GM12878 (cell line): ENCODE measurements around the gene SHC2. TPM values are rescaled to one million over a fixed set of nuclear protein-coding genes. Genes with fewer than 3 reads are reported as not detected.

Experiments
- ATAC-seq: fragments of 200-7000 bp; cut with Tn5 transposase; 3 replicates; pipeline ENCODE4 v1.9.1; 2020; ENCODE audit warnings: mild to moderate bottlenecking, moderate library complexity
- BruUV-seq: library from RNA; stranded (reverse); fragments of 400-500 nt; replicated peaks from 2 replicates; lab custom pipeline; 2021; lab: Mats Ljungman, UMichigan
- CTCF ChIA-PET: fragments of 300-600 bp; sonication (Branson Sonifier 250); formaldehyde crosslinking; extraction: SDS; loops from one replicate; lab custom pipeline; 2021; ENCODE audit warnings: inconsistent platforms; lab: Yijun Ruan, JAX
- POLR2A ChIA-PET: fragments of 350-600 bp; formaldehyde crosslinking; extraction: SDS; loops from one replicate; lab custom pipeline; 2021; ENCODE audit warnings: inconsistent platforms; lab: Charles Lee
- RAD21 ChIA-PET: fragments of 300-600 bp; sonication (Branson Sonifier 250); formaldehyde crosslinking; loops from one replicate; lab custom pipeline; 2023; ENCODE audit warnings: antibody characterized with exemption; ENCODE audit not compliant: unreplicated experiment; lab: Charles Lee
- SMC1A ChIA-PET: fragments of 300-600 bp; sonication (Branson Sonifier 250); formaldehyde crosslinking; loops from one replicate; lab custom pipeline; 2023; ENCODE audit not compliant: unreplicated experiment, uncharacterized antibody; lab: Charles Lee
- DNase-seq: peaks from one replicate; pipeline ENCODE4 v3.0.0-alpha.2; 2011; ENCODE audit warnings: low read depth, low spot score
- FAIRE-seq: peaks from 3 replicates; lab custom pipeline; 2011; peaks lifted over from hg19 to GRCh38; lab: Jason Lieb, UNC
- H2AFZ ChIP-seq: 2 replicates; pipeline ENCODE4 v1.6.0; 2011; ENCODE audit warnings: low read depth, low read length, control low read depth; ENCODE audit not compliant: control insufficient read depth
- H3K27ac ChIP-seq: 2 replicates; pipeline ENCODE4 v1.5.1; 2011; ENCODE audit warnings: control low read depth; ENCODE audit not compliant: control insufficient read depth, insufficient read depth
- H3K27me3 ChIP-seq, 2 experiments: replicated peaks in 1 of 2; 2 replicates each; pipeline versions ENCODE4 v1.6.0 to v1.6.1; 2011; ENCODE audit warnings: low read length in 1 of 2; ENCODE audit not compliant: control insufficient read depth in 2 of 2, insufficient read depth in 2 of 2
- H3K36me3 ChIP-seq, 2 experiments: 2 replicates each; pipeline ENCODE4 v1.5.1; 2011; ENCODE audit warnings: low read length in 1 of 2; ENCODE audit not compliant: control insufficient read depth in 2 of 2, insufficient read depth in 2 of 2
- H3K4me1 ChIP-seq: 2 replicates; pipeline ENCODE4 v1.6.1; 2011; ENCODE audit warnings: mild to moderate bottlenecking, low read length, moderate library complexity, mixed read lengths; ENCODE audit not compliant: control insufficient read depth, insufficient read depth
- H3K4me2 ChIP-seq: 2 replicates; pipeline ENCODE4 v1.6.0; 2011; ENCODE audit warnings: control low read depth; ENCODE audit not compliant: control insufficient read depth, insufficient read depth
- H3K4me3 ChIP-seq: fragments of 200-600 bp; sonication (generic); 2 replicates; pipeline ENCODE4 v1.5.1; 2016
- H3K79me2 ChIP-seq: 2 replicates; pipeline ENCODE4 v1.6.0; 2011; ENCODE audit warnings: low read length; ENCODE audit not compliant: control insufficient read depth, insufficient read depth
- H3K9ac ChIP-seq: 2 replicates; pipeline ENCODE4 v1.8.0; 2011; ENCODE audit warnings: low read length, control low read depth, mixed read lengths; ENCODE audit not compliant: control insufficient read depth, insufficient read depth
- H3K9me3 ChIP-seq: replicated peaks from 3 replicates; pipeline ENCODE4 v1.5.1; 2011; ENCODE audit warnings: mild to moderate bottlenecking, low read length; ENCODE audit not compliant: control insufficient read depth, insufficient read depth
- H4K20me1 ChIP-seq: 2 replicates; pipeline ENCODE4 v1.6.0; 2011; ENCODE audit not compliant: control insufficient read depth, insufficient read depth
- DPF2 ChIP-seq: fragments of 450-650 bp; IDR thresholded peaks from 2 replicates; pipeline ENCODE4 v1.6.1; 2017; ENCODE audit warnings: mild to moderate bottlenecking
- NBN ChIP-seq: fragments of 450-650 bp; IDR thresholded peaks from 2 replicates; pipeline ENCODE4 v1.6.1; 2016
- SREBF2 ChIP-seq: IDR thresholded peaks from 2 replicates; pipeline ENCODE4 v1.6.1; 2012; ENCODE audit warnings: mild to moderate bottlenecking, low read length
- TARDBP ChIP-seq: IDR thresholded peaks from 2 replicates; pipeline ENCODE4 v1.6.1; 2016; ENCODE audit warnings: borderline replicate concordance
- WGBS: methylation state at CpG from one replicate; pipeline ENCODE4 v1.1.6; 2016; ENCODE audit warnings: low lambda C conversion rate; ENCODE audit not compliant: insufficient replicate concordance, insufficient coverage; ENCODE audit errors: missing lambda C conversion rate; 5-methylcytosine and 5-hydroxymethylcytosine counted together
- in situ Hi-C: fragments of 300-500 bp; cut with MboI; formaldehyde crosslinking; loops from 9 replicates; pipeline ENCODE4 v1.14.3; 2018; ENCODE audit warnings: mixed read lengths
- intact Hi-C: fragments of 100-400 bp; cut with micrococcal nuclease; formaldehyde crosslinking; loops from one replicate; pipeline ENCODE4 v1.14.2; 2022; ENCODE audit not compliant: unreplicated experiment
- polyA plus RNA-seq, 11 experiments: library from polyadenylated mRNA; depleted of rRNA in 4 of 11; unstranded in 6 of 11; stranded (reverse) in 5 of 11; fragments of >200 nt; fragmentation: Nextera tagmentation in 4 of 11; fragmentation: Illumina TruSeq in 1 of 11; extraction: Ambion mirVana in 4 of 11; extraction: Trizol in 1 of 11; gene quantifications; 1 replicate in 1 of 11; 2 replicates in 10 of 11; pipeline versions ENCODE4 v1.2.1 to v1.2.3, GENCODE V29; 2011 to 2016; ENCODE audit warnings: inconsistent platforms in 2 of 11, missing spikeins in 2 of 11, low read depth in 1 of 11
- total RNA-seq, 4 experiments: library from RNA; depleted of rRNA in 3 of 4; stranded (reverse); fragments of >200 nt in 3 of 4; fragmentation: Illumina TruSeq in 1 of 4; extraction: Trizol in 1 of 4; gene quantifications; 2 replicates each; pipeline versions ENCODE4 v1.2.1 to v1.2.3, GENCODE V29; 2013 to 2021
- TF ChIP-seq, protein P1 (sequence below): IDR thresholded peaks from 2 replicates; pipeline ENCODE4 v1.6.1; 2011; ENCODE audit warnings: borderline replicate concordance, low read depth, mild to moderate bottlenecking, moderate library complexity, low read length; ENCODE audit not compliant: insufficient read depth, poor library complexity, severe bottlenecking

The SHC2 gene
- total and polyA plus RNA-seq, 10 of the 15 experiments (the other 5 are each of a cell fraction or from before 2014, with no cell fraction given) = 0.08 TPM; not detected in 9

DNA sequence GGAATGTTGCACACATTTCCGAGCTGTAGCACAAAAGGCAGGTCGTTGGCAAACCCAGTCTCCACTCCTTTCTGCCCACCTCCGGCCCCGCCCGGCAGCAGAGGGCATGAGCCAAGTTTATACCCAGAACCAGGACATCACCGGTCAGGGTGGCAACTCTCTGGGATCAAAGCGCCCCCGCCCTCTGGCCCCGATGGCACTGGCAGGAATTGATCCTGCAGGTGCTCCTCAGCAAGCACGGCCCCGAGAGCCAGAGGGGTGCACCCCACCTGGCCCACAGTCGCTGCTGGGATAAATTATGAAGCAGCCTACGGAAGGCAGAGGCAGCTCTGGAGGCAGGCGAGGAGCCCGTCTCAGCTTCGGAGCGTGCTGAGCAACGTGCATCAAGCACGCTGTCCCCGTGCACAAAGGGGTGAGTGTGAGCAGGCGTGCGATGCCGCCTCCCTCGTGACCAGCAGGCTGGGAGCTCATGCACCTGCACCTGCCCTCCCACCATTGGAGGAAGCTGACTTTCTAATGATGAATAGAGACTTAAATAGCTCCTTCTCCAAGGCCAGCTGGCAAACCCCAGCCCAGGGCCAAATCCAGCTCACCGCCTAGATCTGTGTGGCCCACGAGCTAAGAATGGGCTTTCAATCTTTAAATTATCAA lies 25.7 kb downstream of the SHC2 start:
- no peak for FAIRE-seq
- ChIA-PET POLR2A (interaction anchor here (0.6 kb wide), 1 partner anchor 91 kb away, joined by 5 read pairs; no protein-coding TSS in a partner anchor), SMC1A (no interaction called here)
- no peak for ATAC-seq
- in situ Hi-C loops = no loop called here
- Histone ChIP-seq H3K4me2 (no peak overlapping the region), H2AFZ (no peak overlapping the region), H3K9ac (no peak overlapping the region), H3K4me3 (no peak overlapping the region), H3K36me3 (no peaks in the 10 kb centered on the region)
- DNase-seq = no peak
- BruUV-seq = no TSS peak
- no peak for TF ChIP-seq SREBF2
- TF ChIP-seq DPF2 = no peak
- no peak for TF ChIP-seq NBN
- TF ChIP-seq, all 136 proteins: peak for 0
- ChIA-PET CTCF (no interaction called here), RAD21 (no interaction called here)
- H4K20me1 ChIP-seq = no peaks in the 10 kb centered on the region
- intact Hi-C loops = no loop called here
- H3K4me1 ChIP-seq = no peaks in the 10 kb centered on the region
- no peaks in the 10 kb centered on the region for H3K79me2 ChIP-seq
- WGBS = 56% methylated on average over 26 of the region's 26 CpGs
- H3K9me3 ChIP-seq = peaks cover 5% of the 10 kb centered on the region; the same call in 2 of the 3 replicates
- H3K27ac ChIP-seq = no peak overlapping the region
- no peaks in the 10 kb centered on the region for H3K27me3 ChIP-seq

DNA sequence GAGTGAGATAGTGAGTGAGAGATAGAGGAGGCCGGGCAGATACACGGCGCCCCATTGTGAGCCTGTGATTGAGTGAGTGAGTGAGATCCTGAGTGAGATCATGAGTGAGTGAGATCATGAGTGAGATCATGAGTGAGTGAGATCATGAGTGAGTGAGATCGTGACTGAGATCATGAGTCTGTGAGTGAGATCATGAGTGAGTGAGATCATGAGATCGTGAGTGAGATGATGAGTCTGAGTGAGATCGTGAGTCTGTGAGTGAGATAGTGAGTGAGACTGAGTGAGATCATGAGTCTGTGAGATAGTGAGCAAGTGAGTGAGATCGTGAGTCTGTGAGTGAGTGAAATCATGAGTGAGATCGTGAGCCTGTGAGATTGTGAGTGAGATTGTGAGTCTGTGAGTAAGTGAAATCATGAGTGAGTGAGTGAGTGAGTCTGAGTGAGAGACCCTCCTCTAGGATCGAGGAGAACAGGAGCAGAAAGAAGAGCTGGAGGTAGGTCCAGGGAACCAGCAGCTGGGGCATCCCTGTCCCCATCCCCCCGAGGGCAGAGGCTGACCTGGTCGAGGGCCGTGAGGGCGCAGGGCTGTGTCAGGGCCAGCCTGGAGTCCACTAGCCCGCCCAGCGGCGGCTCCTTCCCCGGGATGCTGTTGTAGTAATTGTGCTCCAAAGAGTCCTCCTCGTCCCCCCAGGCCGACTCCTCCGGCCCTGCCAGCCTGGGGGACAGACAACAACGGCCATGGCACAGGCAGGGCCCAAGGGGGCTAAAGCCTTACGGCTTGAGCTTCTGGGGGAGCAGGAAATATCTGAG lies 26.5 kb downstream of the SHC2 start:
- Histone ChIP-seq H4K20me1 (no peaks in the 10 kb centered on the region), H3K4me1 (no peaks in the 10 kb centered on the region), H3K27me3 (no peaks in the 10 kb centered on the region), H3K4me3 (no peak overlapping the region), H3K9ac (no peak overlapping the region), H3K9me3 (peaks cover 5% of the 10 kb centered on the region; the same call in 2 of the 3 replicates), H2AFZ (no peak overlapping the region), H3K79me2 (no peaks in the 10 kb centered on the region), H3K4me2 (no peak overlapping the region), H3K36me3 (no peaks in the 10 kb centered on the region), H3K27ac (no peak overlapping the region)
- SMC1A ChIA-PET = no interaction called here
- POLR2A ChIA-PET = no interaction called here
- RAD21 ChIA-PET = no interaction called here
- FAIRE-seq (peak; percentile 23), DNase-seq (no peak), ATAC-seq (no peak)
- intact Hi-C loops (no loop called here), in situ Hi-C loops (no loop called here)
- BruUV-seq = no TSS peak
- WGBS = 53% methylated on average over 22 of the region's 22 CpGs
- TF ChIP-seq, protein P1, sequence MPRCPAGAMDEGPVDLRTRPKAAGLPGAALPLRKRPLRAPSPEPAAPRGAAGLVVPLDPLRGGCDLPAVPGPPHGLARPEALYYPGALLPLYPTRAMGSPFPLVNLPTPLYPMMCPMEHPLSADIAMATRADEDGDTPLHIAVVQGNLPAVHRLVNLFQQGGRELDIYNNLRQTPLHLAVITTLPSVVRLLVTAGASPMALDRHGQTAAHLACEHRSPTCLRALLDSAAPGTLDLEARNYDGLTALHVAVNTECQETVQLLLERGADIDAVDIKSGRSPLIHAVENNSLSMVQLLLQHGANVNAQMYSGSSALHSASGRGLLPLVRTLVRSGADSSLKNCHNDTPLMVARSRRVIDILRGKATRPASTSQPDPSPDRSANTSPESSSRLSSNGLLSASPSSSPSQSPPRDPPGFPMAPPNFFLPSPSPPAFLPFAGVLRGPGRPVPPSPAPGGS = peak; percentile 63
- TF ChIP-seq TARDBP = no peak
- CTCF ChIA-PET = no interaction called here
